Activated naive CD4-positive, alpha-beta T cell treated with Interleukin-2 at 50 U/mL for 16 hours (primary cell): ENCODE data around the gene CYP4V2.
"Not testable (repeated sequence)": the region's sequence is repeated elsewhere in the genome, so short reads cannot be mapped to it uniquely, and the experiment has no call there.

Experiments used
- DNase-seq: peaks from one replicate; pipeline ENCODE4 v3.0.0-alpha.2; 2020

The CYP4V2 gene

DNA sequence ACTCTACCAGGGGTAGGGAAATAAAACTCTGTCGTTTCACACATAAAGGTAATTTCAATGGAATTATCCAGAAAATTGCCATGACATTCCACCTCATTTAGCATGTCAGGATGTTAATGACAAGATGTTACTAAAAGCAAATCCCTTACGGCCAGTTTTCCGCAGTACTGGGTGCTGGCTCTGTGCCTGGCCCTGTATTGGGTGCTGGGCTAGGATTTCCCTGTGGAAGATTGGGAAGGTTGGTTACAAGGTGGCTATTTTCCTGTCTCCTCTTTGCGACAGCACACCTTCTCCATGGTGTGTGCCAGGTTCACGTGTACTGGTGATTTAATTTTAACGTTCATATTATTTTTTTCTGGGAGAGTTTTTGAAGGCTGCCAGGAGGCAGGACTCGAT is 49.1 kb downstream of the CYP4V2 start:
- no peak for DNase-seq

DNA sequence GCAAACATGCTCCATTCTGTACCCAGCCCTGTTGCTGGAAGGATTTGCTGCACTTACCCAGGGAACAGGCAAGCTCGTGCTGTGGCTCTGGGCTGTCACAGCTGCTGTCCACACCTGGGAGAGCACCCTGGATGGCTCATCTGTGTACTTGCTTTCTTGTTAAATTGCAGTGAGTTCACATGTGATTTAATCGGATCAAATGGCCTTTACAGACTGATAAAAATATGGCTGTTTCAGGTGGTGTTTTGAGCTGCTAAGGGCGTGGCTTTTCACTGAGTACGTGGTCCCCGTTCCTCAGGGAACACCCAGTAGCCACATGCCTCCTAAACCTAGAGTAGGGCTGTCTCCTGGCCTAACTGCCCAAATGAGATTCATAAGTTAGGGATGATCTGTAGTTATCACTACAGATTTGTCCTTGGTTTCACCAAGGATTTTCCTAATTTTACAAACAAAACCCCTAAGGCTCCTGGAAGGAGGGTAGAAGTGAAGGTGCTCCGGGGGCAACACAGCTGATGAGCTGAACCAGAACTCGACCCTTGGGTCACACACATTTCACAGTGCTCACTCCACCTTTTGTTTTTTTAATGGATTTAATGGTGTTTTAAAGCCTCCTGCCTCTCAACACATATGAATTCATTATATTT is 49.6 kb downstream of the CYP4V2 start:
- no peak for DNase-seq

DNA sequence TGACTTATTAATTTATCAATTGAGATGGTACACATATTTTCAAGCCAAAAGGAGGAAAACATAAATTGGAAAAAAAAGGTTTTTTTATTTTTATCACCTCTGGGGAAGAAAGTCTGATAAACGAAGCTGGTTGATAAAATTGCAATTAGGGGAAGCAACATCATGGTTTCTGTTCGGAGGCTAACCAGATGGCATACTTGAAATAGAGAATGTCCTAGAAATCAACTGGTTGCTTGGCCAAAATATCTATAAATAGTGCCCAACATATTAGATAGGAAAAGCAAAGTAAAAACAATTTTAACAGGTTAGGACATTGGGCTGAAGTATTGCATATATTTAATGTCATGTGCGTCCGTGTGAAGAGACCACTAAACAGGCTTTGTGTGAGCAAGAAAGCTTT is 50.2 kb downstream of the CYP4V2 start:
- no peak for DNase-seq

DNA sequence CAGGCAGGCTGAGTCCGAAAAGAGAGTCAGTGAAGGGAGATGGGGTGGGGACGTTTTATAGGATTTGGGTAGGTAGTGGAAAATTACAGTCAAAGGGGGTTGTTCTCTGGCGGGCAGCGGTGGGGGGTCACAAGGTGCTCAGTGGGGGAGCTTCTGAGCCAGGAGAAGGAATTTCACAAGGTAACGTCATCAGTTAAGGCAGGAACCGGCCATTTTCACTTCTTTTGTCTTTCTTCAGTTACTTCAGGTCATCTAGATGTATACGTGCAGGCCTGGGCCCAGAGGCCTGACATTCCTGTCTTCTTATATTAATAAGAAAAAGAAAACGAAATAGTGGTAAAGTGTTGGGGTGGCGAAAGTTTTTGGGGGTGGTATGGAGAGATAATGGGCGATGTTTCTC is 50.7 kb downstream of the CYP4V2 start:
- DNase-seq: not testable (repeated sequence)

DNA sequence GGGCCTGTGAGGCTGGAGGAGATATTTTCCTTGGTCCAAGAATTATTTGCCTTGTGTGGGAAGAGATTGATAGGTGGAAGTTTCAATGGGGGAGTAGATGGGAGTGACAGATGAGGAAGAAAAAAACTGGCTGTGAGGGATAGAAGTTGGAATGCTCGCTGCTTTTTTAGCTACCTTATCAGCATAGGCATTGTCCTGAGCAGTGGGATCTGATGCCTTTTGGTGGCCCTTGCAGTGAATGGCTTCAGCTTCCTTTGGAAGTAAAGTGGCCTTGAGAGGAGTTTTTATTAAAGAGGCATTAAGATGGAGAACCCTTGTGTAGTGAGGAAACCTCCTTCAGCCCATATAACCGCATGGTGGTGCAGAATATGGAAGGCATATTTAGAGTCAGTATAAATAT is 52.0 kb downstream of the CYP4V2 start:
- no peak for DNase-seq

DNA sequence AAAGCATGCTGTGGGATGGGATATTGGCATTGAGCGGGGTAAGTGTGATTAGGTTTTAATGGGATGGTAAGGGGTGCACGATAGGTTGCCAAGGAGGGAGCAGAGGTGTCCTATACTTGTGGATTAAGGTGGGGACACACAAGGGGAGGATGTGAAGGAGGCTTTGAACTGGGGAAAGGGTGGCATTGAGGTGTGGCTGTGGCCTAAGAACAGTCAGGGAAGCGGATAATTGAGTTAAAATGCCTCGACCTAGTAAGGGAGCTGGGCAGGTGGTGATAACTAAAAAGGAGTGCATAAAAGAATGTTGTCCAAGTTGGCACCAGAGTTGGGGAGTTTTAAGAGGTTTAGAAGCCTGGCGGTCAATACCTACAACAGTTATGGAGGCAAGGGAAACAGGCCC is 53.5 kb downstream of the CYP4V2 start:
- no peak for DNase-seq

DNA sequence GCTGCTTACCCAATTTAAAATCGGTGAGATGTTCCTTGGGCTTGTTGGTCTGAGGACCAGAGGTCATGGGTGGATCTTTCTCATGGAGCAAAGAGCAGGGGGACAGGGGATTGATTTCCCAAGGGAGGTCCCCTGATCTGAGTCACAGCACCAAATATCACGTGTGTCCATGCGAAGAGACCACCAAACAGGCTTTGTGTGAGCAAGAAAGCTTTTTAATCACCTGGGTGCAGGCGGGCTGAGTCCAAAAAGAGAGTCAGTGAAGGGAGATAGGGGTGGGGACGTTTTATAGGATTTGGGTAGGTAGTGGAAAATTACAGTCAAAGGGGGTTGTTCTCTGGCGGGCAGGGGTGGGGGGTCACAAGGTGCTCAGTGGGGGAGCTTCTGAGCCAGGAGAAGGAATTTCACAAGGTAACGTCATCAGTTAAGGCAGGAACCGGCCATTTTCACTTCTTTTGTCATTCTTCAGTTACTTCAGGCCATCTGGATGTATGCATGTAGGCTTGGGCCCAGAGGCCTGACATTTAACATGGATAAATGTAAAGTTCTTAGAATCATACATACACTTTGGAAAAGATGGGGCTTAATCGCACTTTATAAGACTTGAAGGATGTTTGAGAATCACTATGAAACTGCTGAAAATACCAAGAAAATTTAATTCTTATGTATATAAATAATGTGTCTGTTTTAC is 55.8 kb downstream of the CYP4V2 start:
- not testable (repeated sequence) for DNase-seq

DNA sequence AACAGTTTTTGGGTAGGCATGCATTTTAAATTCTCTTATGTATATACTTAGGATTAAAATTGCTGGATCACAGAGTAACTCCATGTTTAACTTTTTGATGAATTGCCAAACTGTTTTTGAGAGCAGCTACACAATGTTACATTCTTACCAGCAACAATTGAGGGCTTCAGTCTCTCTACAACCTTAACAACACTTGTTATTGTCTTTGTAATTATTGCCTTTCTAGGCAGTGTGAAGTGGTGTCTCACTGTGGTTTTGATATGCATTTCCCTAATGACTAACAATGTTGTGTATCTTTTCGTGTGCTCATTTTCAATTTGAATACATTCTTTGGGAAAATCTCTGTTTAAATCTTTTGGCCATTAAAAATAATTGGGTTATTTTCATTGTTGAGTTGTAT is 57.3 kb downstream of the CYP4V2 start:
- no peak for DNase-seq

DNA sequence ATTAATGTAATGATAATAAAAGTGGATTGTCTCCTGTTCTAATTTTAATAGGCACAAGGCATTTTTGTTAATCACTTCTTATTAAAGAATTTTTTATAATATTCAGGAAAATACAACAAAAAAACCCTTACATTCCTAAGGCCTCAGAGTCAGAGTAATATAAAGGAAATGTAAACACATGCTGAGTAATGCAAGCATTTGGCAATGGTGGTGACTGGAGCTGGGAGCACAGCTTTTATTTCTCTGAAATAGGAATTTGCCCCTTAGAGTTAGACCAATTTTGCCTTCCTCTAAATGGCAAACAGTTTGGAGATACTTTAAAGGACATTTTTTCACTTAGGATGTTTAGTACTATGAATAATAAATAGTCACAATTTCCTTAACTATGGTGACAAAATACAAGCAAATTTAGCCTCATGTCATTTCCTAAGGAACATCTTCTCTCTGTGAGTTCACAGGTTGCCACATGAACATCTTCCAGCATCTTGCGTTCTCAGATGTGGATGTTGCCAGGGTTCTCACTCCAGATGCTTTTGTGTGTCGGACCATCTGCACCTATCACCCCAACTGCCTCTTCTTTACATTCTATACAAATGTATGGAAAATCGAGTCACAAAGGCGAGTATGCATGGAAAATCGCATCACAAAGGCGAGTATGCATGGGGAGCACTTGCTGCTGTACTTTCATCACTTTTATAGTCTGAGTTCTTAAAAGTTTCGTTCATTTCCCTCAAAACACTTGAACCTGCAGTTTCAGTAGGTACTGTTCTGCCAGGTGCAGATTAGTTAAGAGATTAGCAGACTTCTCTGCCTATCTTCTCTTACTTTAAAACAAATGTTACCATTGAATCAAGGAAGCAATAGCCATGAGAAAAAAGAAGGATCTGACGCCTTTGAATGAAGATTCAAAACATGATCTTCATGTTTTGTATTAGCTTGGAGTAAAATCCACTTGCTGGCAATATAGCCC is 58.7 kb downstream of the CYP4V2 start:
- no peak for DNase-seq

DNA sequence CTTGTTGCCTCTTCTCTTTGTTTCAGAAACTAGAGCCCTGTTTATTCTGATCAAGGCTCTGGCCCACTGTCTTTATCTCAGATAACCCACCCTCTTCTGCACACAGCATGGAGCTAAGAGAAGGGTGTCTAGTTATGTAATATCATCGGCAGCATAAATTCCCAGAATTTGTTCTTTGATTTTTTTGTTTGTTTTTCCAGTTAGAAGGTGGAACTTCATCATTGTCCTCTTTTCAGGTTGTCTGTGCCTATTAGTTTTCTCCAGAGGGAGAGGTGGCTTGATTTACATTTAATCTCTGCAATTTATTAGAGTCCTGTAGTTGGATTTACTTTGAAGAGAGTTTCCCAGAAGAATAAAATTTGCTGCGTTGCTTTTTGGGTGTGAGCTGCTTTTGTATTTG is 59.4 kb downstream of the CYP4V2 start:
- no peak for DNase-seq

DNA sequence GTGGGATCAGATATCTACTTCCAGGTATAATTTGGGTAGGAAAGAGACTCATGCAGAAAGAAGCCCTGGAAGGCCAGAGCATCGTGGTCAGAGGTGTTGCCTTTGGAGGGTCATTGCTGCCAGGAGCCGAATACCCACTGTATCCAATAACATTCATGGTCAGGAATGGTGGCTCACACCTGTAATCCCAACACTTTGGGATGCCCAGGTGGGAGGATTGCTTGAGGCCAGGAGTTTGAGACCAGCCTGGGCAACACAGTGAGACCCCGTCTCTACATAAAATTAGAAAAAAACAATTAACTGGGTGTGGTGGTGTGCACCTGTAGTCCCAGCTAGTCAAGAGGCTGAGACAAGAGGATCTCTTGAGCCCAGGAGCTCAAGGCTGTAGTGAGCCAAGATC is 63.8 kb downstream of the CYP4V2 start:
- no peak for DNase-seq

DNA sequence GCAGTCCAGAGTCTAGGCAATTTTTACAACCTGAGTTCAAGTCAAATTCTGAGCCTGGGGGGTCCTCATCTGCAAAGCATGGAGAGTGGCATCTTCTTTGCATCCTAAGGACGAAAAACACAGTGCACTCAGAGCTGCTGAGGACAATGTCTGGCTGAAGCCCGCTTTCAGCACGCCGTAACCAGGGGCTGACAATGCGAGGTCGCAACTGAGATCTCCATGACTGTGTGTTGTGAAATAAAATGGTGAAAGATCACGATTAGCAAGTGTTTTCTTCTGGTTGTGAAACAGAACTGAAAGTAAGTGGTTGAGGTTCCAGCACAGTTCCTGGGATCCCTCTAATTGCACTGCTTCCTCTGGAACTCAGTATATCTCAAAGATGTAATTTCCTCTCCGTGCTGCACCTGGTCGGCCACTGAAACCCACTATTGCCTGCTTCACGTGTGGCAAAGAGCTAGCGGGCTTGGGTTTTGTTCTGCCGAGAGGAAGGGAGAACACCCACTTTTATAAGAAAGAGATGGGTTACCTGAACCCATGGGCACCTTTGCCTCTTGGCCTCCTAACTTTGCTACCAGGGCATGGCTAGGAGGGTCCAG is 66.9 kb downstream of the CYP4V2 start:
- no peak for DNase-seq

DNA sequence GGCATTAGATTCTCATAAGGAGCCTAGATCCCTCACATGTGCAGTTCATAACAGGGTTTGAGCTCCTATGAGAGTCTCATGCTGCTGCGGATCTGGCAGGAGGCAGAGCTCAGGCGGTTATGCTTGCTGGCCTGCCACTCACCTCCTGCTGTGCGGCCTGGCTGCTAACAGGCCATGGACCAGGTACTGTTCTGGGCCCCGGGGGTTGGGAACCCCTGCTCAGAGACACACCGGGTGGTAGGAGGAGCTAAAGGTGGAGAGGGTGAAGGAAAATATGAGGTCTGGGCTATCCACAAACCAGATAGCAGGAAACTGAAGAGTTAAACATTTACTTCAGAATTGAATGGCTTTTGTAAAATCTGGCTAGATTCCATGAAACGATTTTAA is 68.7 kb downstream of the CYP4V2 start:
- no peak for DNase-seq
